Measurements from ENCODE around the gene IL20RB.

The IL20RB gene

GRCh38 chr3:137041686-137042085 is 83.9 kb downstream of the IL20RB start:
- DNase-seq = no peak

- DNase-seq = no peak
These were observed 89.0 kb downstream of the IL20RB start for GRCh38 chr3:137046747-137047146.

GRCh38 chr3:137047240-137047639 is 89.5 kb downstream of the IL20RB start:
- DNase-seq = no peak

GRCh38 chr3:137050281-137050680 is 92.5 kb downstream of the IL20RB start:
- DNase-seq = no peak

- no peak for DNase-seq
These were observed 94.5 kb downstream of the IL20RB start for GRCh38 chr3:137052298-137052697.

All from stimulated activated CD4-positive, alpha-beta T cell treated with anti-CD3 and anti-CD28 coated beads, Interleukin-1b, Interleukin-23, amount 100 ng/mL, for 48 hours (primary cell).